K562 treated with DMSO at 1 percent for 24 hours (cell line): ENCODE data around the gene VPS13C. TPM values are rescaled to one million over a fixed set of nuclear protein-coding genes. Genes with fewer than 3 reads are reported as not detected.

Experiments
- total RNA-seq: library from RNA; unstranded; fragments of 300-600 nt; gene quantifications from 2 replicates; pipeline ENCODE4 v1.2.3, GENCODE V29; 2022; ENCODE audit warnings: low read depth; ENCODE audit not compliant: insufficient read depth

The VPS13C gene, protein sequence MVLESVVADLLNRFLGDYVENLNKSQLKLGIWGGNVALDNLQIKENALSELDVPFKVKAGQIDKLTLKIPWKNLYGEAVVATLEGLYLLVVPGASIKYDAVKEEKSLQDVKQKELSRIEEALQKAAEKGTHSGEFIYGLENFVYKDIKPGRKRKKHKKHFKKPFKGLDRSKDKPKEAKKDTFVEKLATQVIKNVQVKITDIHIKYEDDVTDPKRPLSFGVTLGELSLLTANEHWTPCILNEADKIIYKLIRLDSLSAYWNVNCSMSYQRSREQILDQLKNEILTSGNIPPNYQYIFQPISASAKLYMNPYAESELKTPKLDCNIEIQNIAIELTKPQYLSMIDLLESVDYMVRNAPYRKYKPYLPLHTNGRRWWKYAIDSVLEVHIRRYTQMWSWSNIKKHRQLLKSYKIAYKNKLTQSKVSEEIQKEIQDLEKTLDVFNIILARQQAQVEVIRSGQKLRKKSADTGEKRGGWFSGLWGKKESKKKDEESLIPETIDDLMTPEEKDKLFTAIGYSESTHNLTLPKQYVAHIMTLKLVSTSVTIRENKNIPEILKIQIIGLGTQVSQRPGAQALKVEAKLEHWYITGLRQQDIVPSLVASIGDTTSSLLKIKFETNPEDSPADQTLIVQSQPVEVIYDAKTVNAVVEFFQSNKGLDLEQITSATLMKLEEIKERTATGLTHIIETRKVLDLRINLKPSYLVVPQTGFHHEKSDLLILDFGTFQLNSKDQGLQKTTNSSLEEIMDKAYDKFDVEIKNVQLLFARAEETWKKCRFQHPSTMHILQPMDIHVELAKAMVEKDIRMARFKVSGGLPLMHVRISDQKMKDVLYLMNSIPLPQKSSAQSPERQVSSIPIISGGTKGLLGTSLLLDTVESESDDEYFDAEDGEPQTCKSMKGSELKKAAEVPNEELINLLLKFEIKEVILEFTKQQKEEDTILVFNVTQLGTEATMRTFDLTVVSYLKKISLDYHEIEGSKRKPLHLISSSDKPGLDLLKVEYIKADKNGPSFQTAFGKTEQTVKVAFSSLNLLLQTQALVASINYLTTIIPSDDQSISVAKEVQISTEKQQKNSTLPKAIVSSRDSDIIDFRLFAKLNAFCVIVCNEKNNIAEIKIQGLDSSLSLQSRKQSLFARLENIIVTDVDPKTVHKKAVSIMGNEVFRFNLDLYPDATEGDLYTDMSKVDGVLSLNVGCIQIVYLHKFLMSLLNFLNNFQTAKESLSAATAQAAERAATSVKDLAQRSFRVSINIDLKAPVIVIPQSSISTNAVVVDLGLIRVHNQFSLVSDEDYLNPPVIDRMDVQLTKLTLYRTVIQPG (N-terminal part only)
- total RNA-seq, result 8.4 and 9.0 TPM in 2 replicates

DNA sequence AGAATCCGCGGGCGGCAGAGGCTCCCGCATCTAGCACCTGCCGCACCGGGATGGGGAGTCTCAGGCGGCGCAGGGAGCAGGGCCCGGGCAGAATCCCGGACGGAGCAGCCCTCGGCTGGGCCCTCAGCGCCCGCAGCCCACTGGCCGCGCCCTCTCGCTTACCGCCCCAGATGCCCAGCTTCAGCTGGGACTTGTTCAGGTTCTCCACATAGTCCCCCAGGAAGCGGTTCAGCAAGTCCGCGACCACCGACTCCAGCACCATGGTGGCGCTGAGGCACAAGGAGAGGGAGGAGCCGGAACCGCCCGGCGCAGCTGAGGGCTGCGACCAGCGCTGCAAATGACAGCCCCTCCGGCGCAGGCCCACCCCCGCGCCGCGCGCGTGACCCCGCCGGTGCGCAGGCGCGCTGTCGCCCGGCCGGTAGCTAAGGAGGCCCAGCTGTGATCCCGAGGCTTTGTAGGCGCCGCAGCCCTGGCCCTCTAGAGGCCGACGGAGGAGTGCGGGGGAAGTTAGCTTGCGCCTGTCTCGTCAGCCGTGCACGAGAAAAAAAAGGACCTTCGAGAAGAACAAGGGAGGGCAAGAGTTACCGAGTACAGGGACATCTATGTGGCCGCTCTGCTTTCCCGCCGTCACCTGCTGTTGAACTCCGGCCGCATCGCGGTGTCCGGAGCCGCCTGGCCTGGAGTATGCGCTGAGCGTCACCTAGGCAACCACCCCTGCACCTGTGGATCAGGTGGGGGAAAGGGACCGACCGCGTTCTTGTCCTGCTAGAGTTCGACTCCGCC is at the start of gene VPS13C:
Gene VPS13C, minus strand, starts transcription at position 335 of the 783 bp plus-strand sequence. Its CDS starts 73 bp downstream, at position 262.

DNA sequence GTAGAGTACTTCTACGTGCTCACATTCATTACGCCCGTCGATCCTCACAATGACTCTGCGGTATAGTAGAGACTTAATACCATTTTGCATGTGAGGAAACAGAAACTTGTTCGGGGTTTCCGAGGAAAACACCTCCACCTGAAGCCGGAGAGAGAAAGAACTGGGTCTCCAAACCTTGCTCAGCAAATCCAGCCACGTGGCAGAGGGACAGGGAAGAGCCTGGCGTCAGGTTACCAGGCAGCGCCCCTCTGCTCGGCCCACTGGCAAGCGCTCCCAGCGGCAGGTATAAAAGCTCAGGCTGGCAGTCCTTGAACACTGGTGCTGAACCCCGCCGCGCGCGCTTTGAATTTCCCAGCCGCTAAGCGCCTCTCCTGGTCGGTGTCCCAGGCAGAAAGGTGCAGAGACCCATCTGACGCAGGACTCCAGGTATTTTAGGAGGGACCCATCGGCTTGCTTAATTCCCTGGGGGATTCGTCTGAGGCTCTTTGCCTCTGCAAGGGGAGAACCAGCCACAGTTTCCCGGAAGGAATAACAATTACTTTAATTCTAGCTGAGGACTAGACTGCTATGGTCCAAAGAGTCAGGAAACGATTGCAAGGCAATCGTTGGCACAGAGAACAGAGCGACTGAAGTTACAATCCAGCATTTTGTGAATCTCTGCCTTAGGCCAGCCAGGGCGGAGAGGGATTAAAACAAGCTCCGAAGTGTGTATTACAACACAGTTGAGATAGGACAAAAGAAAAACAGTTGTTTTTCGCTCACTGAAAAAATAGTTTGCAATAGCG is 6.6 kb upstream of the VPS13C start, which contains the start of gene C2CD4A:
Gene C2CD4A, plus strand, starts transcription at position 315 of the 785 bp plus-strand sequence. CDS start 637 bp downstream, outside the sequence.

Other genes with a start within 250 kb of the VPS13C start
- not detected in 2 replicates for gene C2CD4A, start 6.5 kb upstream of the VPS13C start, total RNA-seq
- 0.87 and 1.00 TPM in 2 replicates for gene C2CD4B, start 104.8 kb upstream of the VPS13C start, total RNA-seq